Adipocyte (in vitro differentiated cells): ENCODE results near the gene C17orf50.

ENCODE experiments used
- DNase-seq: peaks from one replicate; pipeline ENCODE4 v3.0.0-alpha.2; 2015; ENCODE audit warnings: low read depth
- H3K27me3 ChIP-seq: replicated peaks from 2 replicates; pipeline ENCODE4 v1.7.0; 2013; ENCODE audit warnings: mild to moderate bottlenecking, low read length, moderate library complexity; ENCODE audit not compliant: control insufficient read depth, insufficient read depth
- H3K36me3 ChIP-seq: 2 replicates; pipeline ENCODE4 v1.7.0; 2013; ENCODE audit warnings: low read length, mild to moderate bottlenecking, moderate library complexity; ENCODE audit not compliant: control insufficient read depth, insufficient read depth, severe bottlenecking
- H3K4me1 ChIP-seq: 2 replicates; pipeline ENCODE4 v1.7.0; 2013; ENCODE audit warnings: mild to moderate bottlenecking, low read length, moderate library complexity; ENCODE audit not compliant: control insufficient read depth, insufficient read depth
- H3K4me3 ChIP-seq: 2 replicates; pipeline ENCODE4 v1.7.0; 2013; ENCODE audit warnings: mild to moderate bottlenecking, low read length, moderate library complexity
- H3K9ac ChIP-seq: 2 replicates; pipeline ENCODE4 v1.7.0; 2013; ENCODE audit warnings: mild to moderate bottlenecking, low read length, moderate library complexity
- H3K9me3 ChIP-seq: 2 replicates; pipeline ENCODE4 v1.7.0; 2013; ENCODE audit warnings: mild to moderate bottlenecking, low read length, moderate library complexity; ENCODE audit not compliant: control insufficient read depth

The C17orf50 gene

DNA sequence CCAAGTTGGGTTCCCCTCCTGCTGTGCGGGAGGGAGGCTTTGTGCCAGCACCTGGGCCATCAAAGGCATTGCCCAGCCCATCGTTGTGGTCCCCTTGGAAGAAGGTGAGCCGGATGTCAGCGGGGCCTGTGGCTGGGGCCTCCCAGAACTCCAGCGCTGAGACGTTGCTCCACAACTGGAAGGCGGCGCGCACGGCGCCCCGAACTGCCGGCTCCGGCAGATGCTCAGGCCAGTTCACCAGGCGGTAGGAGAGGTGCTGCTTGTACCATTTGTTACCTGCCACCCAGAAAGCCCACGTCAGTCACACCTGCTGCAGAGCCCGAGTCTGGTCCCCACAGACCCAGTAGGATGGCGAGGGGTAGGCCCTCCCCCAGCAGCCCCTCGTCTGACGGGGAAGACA, 12.4 kb downstream of the C17orf50 start:
- Histone ChIP-seq H3K4me3 (no peak overlapping the region), H3K36me3 (no peaks in the 10 kb centered on the region), H3K4me1 (peaks cover 41% of the 10 kb centered on the region), H3K27me3 (peaks cover 59% of the 10 kb centered on the region), H3K9me3 (no peaks in the 10 kb centered on the region), H3K9ac (peak overlapping the region; percentile 77)
- no peak for DNase-seq

DNA sequence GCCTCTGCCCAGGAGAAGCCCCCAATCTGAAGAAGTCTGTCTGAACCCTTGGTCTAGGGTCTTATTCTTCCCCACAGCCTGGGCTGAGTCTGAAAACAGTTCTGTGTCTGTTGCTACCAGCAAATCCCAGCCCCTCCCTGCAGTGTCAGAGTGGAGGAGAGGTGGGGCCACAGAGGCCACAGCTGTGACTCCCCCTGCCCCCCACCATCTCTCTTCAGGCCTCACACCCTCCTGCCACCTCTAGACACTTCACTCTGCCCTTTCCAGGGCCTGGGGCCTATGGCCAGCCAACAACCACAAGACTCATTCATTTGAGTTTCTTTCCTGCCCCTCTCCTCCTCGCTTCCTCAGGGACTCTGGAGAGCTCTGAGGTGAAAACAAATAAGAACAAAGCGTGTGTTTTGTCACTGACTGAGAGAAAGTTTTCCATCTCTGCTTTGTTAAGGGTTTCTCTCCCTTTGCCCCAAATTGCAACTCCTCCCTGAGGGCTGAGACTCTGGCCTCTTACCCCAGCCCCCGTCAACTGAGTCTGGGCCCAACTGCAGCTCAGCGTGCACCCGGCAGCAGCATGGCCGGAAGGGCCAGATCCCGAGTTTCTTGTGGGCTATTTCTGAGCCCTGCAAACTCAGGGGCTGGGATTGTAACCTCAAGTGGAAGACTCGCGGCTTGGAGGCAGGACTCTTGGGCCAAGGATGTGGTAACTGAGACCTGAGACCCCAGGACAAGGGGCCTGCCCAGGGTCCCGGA, 13.2 kb downstream of the C17orf50 start:
- no peak for DNase-seq
- H3K9me3 ChIP-seq = no peaks in the 10 kb centered on the region
- peaks cover 52% of the 10 kb centered on the region for H3K27me3 ChIP-seq
- no peaks in the 10 kb centered on the region for H3K36me3 ChIP-seq
- peak overlapping the region; percentile 77 for H3K9ac ChIP-seq
- peaks cover 48% of the 10 kb centered on the region for H3K4me1 ChIP-seq
- H3K4me3 ChIP-seq = peak overlapping the region; percentile 43

DNA sequence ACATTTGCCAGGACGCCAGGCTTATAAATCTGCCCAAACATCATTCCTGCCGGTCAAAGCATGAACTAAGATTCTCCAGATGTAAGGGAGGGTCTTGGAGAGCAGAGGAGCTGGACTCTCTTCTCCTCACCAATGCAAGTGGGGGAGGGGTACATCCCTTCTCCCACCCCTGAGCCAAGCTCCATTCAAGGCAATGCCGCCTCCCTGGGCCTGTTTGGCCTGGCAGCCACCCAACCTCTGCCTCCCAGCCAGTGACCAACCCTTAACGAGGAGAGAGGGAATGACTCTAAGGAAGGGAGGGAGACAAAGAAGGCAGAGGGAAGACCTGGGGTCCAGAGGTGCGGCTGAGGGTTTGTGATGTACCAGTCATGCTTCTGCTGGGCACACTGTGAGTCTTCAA, 13.8 kb downstream of the C17orf50 start:
- no peaks in the 10 kb centered on the region for H3K9me3 ChIP-seq
- H3K4me1 ChIP-seq = peaks cover 54% of the 10 kb centered on the region

DNA sequence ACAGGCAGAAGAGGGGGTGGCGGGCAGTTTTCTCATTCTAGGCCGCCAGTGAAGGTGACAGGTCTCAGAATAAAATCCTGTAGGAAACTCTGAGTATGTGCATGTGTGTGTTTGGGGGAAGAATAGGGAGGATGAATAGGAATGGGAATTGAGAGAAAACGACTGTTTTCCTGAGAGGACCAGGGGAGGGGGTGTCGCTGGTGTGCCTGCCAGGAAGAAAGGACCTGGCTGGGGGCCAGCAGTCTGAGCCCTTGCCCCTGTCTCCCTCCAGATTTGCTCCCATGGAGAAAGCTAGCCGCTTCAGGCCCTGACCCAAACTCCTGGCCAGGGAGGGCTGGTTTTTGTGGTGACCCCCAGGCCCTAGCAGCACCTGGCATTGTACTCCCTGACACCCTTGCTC, 14.4 kb downstream of the C17orf50 start:
- H3K36me3 ChIP-seq = no peaks in the 10 kb centered on the region
- H3K9ac ChIP-seq = peak overlapping the region; percentile 77
- H3K4me3 ChIP-seq = no peak overlapping the region
- H3K9me3 ChIP-seq = no peaks in the 10 kb centered on the region
- DNase-seq = no peak
- peaks cover 42% of the 10 kb centered on the region for H3K27me3 ChIP-seq
- peaks cover 55% of the 10 kb centered on the region for H3K4me1 ChIP-seq

More for the DNA sequence above, 13.8 kb downstream of the C17orf50 start:
- peak; percentile 55 for DNase-seq
- peak overlapping the region; percentile 77 for H3K9ac ChIP-seq
- H3K27me3 ChIP-seq = peaks cover 46% of the 10 kb centered on the region
- no peaks in the 10 kb centered on the region for H3K36me3 ChIP-seq
- peak overlapping the region; percentile 43 for H3K4me3 ChIP-seq

DNA sequence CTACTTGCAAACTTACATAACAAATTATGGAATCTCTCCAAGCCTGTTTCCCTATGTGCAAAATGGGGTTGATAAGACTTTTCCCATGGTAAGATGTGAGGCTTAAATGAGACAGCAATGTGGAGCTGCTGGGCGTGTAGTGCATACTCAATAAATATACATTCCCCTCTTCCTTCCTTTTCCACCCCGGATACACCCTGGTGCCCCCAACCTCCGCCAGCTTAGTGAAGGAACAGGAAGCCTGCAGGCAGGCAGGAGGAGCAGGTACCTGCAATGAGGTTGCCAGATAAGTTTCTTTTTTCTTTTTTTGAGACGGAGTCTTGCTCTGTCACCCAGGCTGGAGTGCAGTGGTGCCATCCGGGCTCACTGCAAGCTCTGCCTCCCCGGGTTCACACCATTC, 14.9 kb downstream of the C17orf50 start:
- peaks cover 55% of the 10 kb centered on the region for H3K4me1 ChIP-seq
- no peak overlapping the region for H3K9ac ChIP-seq
- H3K27me3 ChIP-seq = peaks cover 37% of the 10 kb centered on the region
- H3K9me3 ChIP-seq = no peaks in the 10 kb centered on the region
- no peak overlapping the region for H3K4me3 ChIP-seq
- DNase-seq = no peak
- no peaks in the 10 kb centered on the region for H3K36me3 ChIP-seq

DNA sequence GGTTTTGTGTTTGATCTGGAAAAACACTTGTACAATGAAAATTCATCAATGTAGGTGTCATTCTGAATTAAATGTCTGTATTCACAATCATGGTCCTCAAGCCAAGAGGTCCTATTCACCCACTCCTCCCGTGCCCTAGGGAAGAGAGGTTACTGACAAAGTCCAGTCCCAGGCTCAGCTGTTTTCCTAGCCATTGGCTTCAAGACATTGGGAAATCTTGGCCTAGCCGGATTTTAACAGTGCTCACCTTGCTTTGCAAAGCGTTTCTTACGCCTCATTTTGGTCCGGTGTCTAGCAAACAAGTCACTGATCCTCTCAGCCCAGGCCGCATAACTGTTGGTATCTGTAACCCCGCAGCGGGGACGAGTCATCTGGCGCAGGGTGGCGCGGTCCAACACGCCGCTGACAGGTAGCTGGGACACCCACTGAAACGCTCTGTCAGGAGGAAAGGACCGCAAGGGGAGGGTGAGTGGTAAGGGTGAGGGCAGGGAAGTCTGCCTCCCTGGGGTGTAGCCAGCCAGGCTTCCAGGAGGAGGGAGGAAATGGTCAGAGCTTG, 18.0 kb downstream of the C17orf50 start:
- Histone ChIP-seq H3K9ac (peak overlapping the region; percentile 13), H3K27me3 (peaks cover 22% of the 10 kb centered on the region), H3K36me3 (no peaks in the 10 kb centered on the region), H3K9me3 (no peaks in the 10 kb centered on the region), H3K4me3 (no peak overlapping the region), H3K4me1 (peaks cover 53% of the 10 kb centered on the region)
- peak; percentile 49 for DNase-seq

DNA sequence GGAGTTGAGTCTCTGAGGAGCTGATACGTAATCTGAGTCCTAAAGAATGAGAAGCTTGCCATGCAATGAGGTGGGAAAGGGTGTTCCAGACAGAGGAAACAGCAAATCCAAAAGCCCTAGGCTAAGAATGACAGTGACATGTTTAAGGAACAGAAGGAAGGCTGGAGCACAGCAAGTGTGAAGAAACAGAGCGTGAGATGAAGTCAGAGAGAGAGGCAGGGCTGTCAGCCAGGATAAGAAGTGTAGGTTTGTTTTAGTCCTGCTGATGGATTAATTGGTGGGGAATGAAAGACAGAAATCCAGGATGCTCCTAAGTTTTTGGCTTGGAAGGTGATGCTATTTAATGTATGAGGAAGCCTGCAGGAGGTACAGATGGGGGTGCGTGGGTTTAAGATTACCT, 20.3 kb downstream of the C17orf50 start:
- H3K9ac ChIP-seq = no peak overlapping the region
- peaks cover 48% of the 10 kb centered on the region for H3K4me1 ChIP-seq
- H3K36me3 ChIP-seq = no peaks in the 10 kb centered on the region
- H3K9me3 ChIP-seq = no peaks in the 10 kb centered on the region
- peak; percentile 59 for DNase-seq
- no peak overlapping the region for H3K4me3 ChIP-seq
- H3K27me3 ChIP-seq = peaks cover 16% of the 10 kb centered on the region

DNA sequence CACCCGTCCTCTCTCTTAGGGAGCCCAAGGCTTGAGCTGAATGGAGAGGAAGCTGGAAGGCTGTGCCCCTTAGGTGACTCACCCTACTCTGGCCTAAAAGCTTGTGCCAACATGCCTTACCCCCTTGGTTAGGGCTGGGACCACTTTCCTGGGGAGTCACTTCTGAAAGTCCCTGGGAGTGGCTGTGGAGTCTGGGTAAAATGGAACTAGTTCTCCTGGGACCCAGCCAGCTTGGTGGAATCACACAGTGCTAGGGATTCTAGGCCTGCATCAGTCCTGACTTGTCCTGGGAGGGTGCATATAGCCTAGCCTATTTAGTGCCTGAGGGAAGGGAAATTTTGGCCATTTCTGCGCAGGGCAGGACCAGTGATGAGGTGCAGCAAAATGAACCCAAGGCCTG, 24.2 kb downstream of the C17orf50 start:
- Histone ChIP-seq H3K4me3 (no peak overlapping the region), H3K9ac (no peak overlapping the region), H3K4me1 (peaks cover 53% of the 10 kb centered on the region), H3K27me3 (peaks cover 16% of the 10 kb centered on the region), H3K36me3 (no peaks in the 10 kb centered on the region), H3K9me3 (no peaks in the 10 kb centered on the region)
- DNase-seq = no peak

DNA sequence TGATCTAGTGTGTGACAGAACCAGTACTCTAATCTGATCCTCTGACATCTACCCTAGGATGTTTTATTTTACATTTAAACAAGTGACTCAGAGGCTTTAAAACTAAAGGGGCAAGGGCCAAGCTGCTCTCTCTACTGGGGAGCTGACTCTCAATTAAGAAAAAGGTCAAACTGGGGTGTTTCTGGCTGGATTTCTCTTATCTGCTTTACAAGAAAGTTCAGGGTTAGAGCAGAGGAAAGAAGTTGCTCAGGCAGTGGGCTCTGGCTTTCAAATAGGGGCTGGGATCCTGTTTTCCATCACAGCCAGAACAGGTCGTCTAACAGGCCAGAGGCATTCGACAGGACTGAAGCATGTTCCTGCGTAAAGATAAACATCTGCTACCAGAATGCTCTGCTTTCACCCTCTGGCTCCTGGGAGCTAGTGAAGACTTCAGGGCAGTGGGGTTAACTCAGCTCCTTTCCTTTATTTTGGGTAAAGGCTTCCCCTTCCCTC, 26.3 kb downstream of the C17orf50 start:
- Histone ChIP-seq H3K36me3 (no peaks in the 10 kb centered on the region), H3K4me3 (no peak overlapping the region), H3K4me1 (peaks cover 55% of the 10 kb centered on the region), H3K9ac (peak overlapping the region; percentile 1), H3K27me3 (peaks cover 15% of the 10 kb centered on the region), H3K9me3 (peaks cover under 1% of the 10 kb centered on the region)
- peak; percentile 32 for DNase-seq

DNA sequence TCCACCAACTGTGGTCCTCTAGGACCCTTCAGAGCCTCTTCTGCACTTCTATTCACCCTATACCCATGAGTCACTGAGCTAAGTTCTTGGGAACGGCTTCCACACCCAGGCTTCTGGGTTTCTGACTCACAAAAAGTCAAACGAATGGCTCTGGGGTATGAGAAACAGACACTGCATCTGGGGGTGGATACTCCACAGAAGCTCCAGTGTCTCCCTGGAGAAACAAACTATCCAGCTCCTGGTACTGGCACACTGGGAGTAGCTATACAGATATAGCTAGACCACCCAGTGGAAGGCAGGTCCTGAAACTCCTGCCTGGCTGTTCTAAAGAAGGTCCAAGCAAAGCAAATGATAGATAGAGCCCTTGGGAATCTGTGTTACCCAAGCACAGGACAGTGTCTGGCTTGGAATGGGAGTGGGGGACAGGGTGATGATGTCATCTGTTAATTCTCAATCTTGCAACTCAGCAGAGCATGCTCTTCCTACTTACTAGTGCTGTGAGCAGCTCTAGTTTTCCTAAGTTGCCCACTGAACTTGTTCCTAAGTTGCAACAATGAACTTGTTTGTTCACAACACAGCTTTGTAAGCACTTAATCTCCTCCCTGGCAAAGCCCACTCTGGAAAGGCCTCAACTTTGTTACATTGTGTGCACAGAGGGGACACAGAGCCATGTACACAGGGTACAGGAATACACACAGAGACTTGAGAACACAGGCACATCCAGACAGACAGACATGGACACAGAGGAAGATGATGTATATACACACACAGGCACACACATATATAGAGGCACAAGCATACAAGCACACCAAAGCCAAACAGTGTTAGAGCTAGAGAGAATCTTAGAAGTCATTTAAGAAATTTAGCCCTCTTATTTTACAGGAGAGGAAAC, 28.0 kb downstream of the C17orf50 start:
- H3K4me1 ChIP-seq = peaks cover 62% of the 10 kb centered on the region
- H3K27me3 ChIP-seq = peaks cover 31% of the 10 kb centered on the region
- peak overlapping the region; percentile 18 for H3K4me3 ChIP-seq
- DNase-seq = peak; percentile 91
- H3K9ac ChIP-seq = peak overlapping the region; percentile 54
- no peaks in the 10 kb centered on the region for H3K36me3 ChIP-seq
- peaks cover 6% of the 10 kb centered on the region for H3K9me3 ChIP-seq

DNA sequence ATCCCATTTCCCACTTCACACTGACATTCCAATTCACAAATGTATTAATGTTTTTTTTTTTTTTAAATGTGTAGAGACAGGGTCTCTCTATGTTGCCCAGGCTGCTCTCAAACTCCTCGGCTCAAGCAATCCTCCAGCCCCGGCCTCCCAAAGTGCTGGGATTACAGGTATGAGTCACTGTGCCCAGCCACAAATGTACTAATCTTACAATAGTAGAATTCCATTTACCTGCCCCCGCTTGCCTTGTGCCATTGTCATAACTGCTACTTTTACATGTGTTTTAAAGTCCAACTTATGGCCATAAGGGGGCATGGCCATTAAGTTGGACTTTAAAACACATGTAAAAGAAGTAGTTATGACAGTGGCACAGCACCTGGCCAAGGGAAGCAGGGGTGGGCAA, 30.2 kb downstream of the C17orf50 start:
- peaks cover 6% of the 10 kb centered on the region for H3K9me3 ChIP-seq
- H3K9ac ChIP-seq = no peak overlapping the region
- no peak overlapping the region for H3K4me3 ChIP-seq
- peaks cover 54% of the 10 kb centered on the region for H3K4me1 ChIP-seq
- H3K27me3 ChIP-seq = peaks cover 39% of the 10 kb centered on the region
- DNase-seq = no peak
- no peaks in the 10 kb centered on the region for H3K36me3 ChIP-seq
